HG03097 (cell line): ENCODE measurements around the gene POLG.

Experiments
- ATAC-seq: cut with Tn5 transposase; IDR thresholded peaks from one replicate; pipeline ENCODE4 v1.9.1; 2021; ENCODE audit not compliant: unreplicated experiment, low FRiP score

Gene POLG

DNA sequence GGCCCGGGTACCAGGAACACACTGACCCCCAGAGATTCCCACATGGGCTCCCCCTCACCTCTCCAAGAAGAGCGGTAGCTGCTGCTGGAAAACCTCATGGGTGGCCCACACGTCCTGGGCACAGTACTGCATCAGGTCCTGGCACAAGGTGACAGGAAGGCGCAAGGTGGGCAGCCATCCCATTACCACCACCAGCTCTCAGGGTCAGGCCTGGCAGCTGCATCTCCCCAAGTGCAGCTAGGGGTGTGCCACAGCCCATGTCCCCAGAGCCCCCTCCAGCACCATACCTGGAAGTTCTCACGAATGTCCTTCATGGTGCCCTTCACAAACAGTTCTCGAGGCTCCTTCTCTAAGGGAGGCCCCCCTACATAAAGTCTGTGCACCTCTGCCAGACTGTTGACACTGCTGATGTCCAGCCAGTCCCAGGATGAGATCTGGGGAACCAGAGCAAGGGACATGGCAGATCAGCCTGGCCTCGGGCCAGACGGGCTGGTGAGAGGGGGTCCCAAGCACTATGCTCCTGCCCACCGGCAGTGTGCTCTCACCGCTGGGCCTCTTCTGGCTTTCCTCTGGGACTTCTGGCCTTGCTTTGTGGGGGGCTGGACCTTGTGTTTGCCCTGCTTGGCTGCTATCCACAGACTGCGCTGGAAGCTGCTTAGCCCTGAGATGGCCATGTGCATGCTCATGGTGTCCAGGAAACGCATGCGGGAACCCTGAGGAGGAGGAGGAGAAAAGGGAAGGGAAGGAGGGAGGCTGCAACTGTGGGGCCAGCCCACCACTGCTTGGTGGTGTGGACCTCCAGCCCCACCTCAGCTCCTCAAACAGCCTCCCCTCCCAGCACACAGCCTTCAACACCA is 6.0 kb downstream of the POLG start:
- ATAC-seq, result no peak

DNA sequence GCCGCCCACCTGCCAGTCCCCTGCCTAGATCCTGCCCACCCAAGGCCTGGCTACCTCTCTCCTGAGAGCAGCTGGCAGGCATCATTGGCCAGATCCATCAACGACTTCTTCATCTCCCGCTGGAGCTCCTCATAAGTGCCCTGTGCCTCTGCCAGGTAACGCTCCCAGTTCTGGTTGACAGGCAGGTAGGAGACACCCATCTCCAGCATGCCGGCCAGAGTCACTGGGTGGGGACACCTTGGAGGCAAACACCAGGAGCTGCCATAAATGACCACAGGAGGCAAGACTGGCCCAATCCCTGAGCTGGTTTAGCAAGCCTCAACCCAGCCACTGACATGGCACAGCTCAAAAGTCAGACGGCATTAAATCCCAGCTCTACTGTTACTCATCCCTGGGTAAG is 7.5 kb downstream of the POLG start:
- no peak for ATAC-seq

DNA sequence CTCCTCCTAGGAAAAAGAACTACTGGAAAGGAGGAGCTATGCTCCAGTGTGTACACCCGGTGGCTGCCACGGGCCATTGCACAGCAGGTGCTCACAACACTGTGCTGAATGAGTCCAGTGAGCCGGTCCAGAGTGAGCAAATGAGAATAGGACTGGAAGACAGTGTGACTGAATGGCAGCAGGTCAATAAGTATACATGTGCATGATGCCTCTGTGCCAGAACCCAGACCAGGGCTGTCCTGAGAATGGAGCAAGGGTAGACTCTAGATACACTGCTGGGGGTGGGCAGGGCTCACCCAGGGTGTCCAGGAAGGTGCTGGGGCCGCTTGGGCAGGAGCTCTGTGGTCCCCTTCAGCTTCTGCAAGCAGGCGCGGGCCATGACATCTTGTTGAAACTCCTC is 8.3 kb downstream of the POLG start:
- no peak for ATAC-seq

DNA sequence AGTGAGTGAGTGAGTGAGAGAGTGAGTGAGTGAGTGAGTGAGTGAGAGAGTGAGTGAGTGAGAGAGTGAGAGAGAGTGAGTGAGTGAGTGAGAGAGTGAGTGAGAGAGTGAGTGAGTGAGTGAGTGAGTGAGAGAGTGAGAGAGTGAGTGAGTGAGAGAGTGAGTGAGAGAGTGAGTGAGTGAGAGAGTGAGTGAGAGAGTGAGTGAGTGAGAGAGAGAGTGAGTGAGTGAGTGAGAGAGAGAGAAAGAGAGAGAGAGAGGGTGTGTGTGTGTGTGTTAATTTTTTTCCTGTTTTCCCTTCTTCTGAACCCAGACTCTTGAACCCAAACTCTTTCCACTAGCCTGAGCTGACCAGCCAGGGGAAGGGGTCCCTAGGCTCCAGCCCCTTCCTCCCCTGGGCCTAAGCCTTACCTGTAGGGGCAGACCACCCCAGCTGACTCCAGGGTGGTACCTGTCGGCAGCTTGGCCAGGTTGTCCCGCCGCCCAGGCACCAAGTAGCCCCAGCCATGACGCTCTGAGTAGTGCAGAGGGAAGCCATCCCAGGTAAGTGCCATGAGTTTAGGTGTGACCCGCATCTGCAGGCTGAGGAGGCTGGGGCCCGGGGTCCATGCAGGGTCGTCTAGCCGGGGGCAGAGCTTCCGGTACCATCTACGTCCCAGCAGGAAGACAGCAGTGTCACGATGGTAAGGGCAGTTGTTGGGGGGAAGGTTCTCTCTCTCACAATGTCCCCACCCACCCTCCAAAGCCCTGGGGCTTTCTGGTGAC is 9.4 kb downstream of the POLG start:
- no peak for ATAC-seq

DNA sequence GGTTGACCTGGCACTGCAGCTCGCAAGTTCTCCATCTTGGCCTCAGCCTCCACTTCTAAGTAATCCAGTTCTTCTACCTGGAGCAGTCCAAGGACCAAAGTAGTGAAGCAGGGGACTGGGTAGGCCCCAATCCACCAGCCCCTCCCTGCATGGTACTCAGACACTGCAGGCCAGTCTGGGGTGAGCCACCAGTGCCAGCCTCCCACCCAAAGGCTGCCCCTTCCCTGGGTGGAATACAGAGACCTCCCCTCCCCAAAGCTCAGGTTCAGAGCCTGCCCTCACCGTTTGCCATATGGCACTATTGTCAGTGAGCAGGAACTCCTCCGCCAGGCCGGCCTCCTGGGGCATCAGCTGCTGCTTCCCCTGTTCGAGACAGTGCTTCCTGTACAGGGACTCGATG is 10.8 kb downstream of the POLG start:
- no peak for ATAC-seq

DNA sequence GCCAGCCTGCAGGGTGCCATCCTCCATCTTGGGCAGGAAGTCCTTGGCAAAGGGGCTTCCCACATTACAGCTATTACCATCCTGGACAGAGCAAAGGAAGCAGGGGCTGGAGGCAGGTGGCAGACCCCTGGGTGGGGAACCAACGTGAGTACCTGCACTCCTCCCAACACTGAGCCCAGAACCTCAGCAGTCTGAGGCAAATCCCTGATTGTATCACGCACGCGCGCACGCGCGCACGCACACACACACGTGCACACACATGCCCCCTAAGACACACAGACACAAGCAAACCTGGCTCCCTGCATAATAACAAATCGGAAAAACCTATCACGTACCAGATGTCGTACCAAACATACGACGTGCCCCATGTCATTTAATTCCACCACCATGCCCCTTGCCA is 11.8 kb downstream of the POLG start:
- no peak for ATAC-seq

DNA sequence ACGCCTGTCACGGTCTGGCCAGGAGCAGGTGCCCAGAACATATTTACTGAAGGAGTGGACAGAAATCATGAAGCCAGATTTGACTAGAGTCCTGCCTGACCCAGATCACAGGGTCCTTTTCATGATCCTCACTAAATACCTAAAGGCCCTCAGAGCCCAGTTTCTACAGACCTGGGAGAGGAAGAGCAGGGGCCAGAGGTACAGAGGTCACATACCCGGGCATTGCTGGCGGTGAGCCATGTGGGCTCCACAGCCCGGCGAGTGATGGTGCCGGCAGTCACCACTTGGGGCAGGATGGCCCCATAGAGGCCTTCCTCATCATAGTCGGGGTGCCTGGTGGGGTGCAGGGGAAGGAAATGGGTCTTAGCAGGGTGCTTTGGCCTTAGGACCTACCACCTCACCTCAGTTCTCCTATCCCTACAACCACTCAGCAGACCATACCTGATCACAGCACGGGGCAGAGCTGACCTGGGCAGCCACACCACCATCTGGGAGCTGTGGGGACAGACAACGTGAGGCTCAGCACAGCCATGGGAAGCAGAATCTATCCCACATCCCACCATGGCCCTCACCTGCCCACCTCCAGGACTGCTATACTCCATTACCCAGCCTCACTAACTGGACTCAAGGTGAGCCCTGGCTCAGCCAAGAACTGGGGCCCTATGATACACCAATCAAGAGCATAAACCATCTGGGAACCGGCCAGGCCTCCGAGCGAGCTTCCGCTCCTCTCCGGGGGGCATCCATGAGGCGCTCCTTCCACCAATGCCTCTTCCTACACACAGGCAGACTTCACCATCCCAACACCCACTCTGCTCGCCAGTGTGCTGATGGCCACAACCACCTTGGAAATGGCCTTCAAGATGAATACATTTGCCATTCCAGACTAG is 12.9 kb downstream of the POLG start:
- no peak for ATAC-seq

DNA sequence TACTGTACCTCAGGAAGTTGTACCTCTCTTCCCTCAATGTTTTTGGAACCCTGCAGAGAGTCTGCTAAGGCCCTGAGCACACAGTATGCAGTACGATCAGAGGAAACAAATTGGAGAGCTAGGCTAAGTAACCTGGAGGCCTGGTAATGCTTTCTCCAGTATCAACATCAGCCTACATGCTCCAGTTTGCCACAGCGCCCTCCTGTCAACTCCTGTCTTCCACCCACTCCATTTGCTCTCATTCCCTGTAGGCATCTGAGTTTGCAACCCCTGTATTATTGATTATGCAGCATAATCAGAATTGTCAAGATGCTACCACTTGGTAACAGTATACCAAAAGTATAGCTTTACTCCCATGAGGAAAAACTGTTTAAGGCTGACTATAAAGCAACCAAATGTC is 14.4 kb downstream of the POLG start:
- ATAC-seq, result no peak

DNA sequence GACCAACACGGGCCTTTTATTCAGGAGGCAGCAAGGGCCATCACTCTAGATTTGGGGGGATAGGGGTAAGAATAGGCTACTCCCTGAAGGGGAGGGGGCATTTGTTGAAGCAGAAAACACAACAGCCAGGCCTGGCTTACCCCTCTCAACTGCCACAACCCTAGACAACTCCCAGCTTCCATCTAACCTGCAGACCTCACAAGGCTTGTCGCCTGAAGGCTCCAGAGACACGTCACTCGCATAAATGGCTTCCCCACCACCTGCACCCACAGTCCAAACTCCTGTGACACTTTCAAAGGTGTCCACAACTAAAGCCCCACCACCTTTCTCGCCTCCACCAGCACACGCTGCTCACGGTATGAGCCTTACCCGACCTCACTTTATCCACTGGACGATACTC is 14.9 kb downstream of the POLG start:
- no peak for ATAC-seq

DNA sequence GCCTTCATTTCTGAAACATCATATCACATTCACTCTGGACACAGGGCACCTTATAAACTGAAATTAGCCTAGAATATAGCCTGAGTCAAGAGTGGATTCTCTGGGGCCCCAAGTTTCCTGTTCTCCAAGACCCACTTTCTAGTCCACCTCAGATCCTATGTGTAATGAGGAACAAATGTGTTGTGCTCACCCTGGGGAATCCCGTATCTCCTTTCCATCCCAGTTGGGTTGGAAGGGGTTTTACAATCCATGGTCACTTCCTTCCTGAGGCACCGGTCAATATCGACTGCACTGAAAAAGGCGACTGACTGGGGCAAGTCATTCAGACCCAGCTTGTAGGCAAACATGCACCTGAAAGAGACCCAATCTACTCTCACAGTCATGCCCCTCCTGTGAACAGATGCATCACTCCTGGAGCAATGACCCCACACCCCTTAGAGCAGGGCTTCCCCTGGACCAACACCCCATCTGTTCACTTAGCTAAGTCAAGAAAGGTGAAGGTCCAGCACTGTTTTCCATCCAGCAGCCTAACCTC is 17.4 kb downstream of the POLG start:
- ATAC-seq, result no peak

DNA sequence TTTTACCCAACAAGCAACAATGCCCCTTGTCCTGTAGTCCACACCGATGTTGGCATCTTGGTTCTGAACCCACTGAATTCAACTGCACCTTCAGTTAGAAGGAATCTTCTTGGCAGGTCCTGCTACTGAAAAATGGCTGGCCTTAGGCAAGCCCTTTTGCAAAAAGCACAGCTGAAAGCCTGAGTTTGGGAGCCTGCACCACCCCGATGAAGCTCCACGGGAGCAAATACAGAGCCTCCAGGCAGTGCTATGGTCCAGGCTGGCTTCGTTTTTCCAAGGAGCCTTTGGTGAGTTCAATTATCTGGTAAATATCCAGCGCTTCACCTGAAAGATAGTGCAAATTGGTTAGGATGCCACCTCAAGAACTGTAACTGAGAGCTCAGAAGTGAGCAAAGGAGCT is 18.1 kb downstream of the POLG start:
- no peak for ATAC-seq

DNA sequence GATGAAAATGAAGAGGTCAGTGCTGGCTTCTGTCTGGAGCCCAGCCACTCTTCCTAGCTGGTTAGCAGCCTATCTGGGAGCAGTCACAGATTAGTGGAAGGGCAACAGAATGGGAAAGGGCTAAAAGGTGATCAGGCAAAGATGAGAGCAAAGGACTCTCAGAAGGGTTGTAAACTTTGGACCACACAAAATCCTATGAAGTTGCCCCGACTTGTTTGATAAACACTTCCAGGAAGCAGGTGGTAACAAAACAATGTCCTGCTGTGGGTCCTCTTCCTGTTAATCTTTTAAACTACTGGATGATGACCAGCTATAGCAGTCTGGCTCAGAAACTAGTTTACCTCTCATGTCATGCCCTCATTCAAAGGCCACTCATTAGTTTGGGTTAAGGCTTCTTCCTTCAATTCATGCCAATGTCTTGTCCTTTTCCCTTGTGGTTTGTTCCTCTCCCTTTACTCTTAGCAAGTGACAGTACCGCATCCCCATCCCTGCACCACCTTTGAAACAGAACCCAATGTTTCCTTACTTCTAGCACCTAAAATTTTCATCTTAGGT is 19.2 kb downstream of the POLG start:
- no peak for ATAC-seq

DNA sequence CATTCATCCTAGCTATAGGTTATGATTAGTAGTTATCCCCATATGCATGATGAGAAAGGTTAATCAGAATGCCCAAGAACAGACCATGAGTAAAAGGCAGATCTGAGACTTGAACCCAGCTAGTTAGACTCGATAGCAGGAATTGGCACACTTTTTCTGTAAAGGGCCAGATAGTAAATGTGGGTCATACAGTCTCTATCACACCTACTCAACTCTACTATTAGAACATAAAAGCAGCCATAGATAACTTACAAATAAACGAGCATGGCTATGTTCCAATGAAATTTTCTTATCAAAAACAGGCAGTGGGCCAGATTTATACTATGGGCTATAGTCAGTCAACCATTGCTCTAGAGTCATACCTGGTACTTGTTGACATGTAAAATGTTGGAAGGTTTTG is 24.6 kb downstream of the POLG start:
- no peak for ATAC-seq

DNA sequence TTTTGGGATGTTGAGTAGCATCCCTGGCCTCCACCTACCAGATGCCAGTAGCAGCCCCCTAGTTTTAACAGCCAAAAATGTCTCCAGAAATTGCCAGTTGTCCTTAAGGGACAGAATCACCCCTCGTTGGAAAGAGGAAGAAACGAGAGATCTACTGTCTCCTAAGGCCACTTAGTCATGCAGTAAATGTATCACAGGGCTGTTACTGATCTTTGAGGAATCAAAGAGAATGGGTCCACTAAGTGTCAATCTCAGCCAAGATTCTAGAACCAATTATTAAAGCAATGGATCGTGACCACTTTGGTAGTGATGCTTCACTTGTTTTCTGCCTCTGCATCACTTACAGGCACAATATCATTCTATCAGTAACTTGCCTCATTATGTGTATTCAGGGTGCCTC is 26.4 kb downstream of the POLG start:
- ATAC-seq, result no peak

DNA sequence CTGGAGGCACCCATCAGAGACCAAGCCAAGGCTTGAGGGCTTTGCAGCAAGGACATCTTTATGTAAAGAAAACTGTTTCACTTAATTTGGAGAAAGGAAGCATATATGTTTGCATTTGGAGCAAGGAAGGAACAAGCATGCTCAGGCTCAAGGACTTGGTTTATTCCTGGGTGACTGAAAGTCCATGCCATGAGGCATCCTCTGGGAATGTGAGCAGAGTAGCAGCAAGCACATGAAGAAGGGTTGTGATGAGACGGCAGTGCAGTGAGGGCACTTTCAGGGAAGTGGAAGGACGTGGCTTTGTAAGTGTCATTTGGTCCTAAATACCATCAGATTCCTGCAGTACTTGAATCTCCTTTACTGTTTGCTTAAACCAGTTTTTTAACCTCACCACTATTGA is 26.8 kb downstream of the POLG start:
- no peak for ATAC-seq

DNA sequence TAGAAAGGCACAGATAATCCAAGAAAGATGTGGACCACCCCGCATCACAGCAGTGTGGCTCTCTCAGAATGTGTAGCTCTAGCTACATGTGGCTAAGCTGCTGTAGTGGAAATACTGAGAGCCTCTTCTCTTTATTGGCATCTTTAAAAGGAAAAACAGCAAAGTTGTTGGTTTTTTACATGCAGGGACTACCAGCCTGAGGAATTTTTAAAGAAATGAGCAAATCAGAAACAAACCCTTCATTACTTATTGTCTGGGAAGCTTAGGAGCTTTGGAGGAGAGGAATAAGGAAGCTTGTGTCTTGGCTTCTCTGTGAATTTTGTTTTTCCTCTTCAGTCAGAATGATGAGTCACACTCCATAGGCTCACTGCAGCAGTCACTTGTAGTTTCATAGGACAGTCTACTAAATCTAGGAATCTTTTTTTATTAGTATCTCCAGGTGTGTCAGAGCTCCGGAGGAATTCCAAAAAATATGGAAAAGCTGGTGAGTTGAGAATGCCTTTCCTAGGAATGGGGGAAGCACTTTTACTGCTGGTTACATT is 27.5 kb downstream of the POLG start:
- ATAC-seq, result no peak

DNA sequence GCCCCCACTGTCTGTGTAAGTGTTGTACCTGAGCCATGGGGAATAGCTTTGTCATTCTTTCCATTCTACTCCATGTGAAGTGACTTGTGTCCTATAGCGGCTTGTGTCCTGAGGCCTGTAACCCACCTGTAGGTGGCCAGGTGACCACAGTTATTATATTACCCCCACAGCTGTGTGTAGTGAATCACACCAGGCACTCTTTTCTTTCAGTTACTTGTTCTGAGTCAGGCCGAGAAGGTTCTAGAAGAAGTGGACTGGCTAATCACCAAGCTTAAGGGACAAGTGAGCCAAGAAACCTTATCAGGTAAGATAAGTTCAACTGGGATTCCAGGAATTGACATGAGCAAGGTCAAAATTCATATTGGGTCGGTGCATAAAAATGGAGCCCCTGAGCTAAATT is 29.2 kb downstream of the POLG start:
- ATAC-seq, result no peak

DNA sequence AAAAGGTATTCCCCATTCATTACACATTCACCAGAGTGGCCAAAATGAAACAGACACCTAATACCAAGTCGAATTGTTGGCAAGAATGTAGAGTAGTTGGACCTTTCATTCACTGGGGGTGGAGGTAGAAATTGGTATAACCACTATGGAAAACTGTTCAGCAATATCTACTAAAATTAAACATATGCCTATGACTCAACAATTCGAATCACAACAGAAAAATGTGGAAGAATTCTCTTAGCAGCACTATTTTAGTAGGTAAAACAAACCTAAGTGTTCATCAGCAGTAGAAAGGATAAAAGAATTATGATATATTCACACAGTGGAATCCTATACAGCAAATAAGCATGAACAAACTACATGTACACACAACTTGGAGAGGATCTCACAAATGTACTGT is 30.6 kb downstream of the POLG start:
- no peak for ATAC-seq

DNA sequence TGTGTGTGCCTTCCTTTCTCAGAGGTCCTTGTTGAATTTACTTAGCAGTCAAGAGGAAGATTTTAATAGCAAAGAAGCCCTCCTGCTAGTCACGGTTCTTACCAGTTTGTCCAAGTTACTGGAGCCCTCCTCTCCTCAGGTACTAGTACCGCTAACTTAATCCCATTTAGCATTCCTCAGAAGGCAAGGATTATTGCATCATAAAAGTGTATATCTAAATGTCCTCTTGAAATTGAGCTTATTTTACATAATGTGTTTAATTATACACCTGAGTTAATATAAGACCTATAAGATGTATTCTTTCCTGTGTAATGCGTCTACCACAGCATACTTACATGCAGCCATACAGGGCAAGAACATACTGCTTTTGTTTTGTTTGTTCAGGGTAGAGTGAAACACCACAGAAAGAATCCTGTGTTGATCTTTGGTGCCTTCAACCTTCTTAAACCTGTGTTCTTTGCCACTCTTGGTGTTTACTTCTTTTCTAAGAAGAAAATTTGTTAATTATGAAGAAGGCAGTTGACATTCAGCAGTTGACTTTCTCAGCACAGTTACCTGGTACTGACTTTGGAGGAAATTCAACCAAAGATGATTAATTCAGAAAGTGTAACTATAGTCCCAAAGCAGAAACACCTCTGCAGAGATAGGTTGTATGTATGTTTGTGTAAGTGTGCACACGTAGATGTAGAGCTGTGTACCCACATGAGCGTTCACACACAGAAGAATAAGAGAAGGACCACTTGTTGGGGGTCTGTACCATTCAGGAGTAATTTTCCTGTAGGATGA is 33.1 kb downstream of the POLG start:
- ATAC-seq, result no peak

DNA sequence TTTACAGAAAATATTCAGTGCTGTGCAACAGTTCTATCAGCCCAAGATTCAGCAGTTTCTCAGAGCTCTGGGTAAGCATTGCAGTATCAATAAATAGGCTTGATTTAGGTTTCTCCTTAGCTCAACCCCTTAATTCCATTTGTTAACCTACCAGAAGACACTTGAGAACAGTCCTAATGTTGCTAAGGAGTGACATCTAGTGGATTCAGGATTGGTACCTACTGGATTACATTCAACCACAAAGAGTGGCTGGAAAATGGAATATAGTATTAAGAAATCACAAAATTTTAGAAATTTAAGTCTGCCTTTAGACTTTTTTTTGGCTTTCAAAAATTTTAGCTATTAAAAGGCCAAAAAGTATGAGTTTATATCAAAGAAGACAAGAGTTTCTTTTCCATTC is 34.7 kb downstream of the POLG start:
- no peak for ATAC-seq
